Activated CD8-positive, alpha-beta memory T cell treated with anti-CD3 and anti-CD28 coated beads, Interleukin-2, amount 50 U/mL, for 24 hours (primary cell): ENCODE measurements around the gene ZNF618.

Experiments
- DNase-seq: peaks from one replicate; pipeline ENCODE4 v3.0.0-alpha.2; 2020; ENCODE audit errors: extremely low read depth

The ZNF618 gene

DNA sequence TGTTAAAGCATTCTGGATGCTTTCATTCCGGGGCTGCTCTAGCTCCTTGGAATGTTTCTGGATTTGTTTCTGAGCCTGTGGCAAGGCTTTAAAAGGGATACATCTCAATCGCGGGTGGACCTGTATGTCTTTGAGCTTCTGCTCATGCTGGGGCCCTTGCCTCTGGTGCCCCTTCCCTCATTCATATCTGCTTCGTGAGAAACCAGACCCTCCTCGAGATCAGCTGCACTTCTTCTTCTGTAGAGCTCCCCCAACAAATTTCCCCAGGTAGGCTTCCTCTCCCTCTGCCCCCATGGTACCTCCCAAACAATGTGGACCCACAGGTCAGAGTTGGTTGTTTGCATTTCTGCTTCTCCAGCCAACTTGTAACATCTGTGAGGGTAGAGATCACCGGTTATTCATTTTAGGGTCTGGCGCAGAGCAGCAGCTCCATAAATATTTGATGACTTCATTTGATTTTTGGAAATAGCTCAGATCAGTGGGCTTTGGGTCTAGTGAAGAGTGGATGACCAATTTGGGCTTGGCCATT lies 6.6 kb downstream of the ZNF618 start:
- DNase-seq: no peak

- no peak for DNase-seq
Observed at GRCh38 chr9:113885183-113886025, 9.3 kb downstream of the ZNF618 start.

- DNase-seq: no peak
Observed at GRCh38 chr9:113886026-113886369, 9.9 kb downstream of the ZNF618 start.

DNA sequence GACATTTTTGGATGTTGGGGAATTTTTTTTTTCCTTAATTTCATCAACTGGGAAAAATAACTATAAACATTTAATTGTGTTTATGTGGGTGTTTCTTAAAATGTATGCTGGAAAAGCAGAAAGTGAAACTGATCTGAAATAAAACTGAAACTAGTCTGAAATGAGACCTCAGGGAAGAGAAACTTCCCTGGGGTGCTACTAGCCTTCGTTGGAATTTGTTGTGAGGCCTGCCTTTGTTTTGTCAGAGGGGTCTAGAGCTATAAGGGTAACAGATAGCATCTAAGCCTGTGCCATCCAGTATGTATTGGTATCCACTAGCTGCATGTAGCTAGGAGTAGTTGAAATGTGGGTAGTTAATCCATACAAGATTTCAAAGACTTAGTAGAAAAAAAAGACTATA lies 10.4 kb downstream of the ZNF618 start:
- no peak for DNase-seq

GRCh38 chr9:113886933-113887332 lies 10.8 kb downstream of the ZNF618 start:
- DNase-seq: no peak

DNA sequence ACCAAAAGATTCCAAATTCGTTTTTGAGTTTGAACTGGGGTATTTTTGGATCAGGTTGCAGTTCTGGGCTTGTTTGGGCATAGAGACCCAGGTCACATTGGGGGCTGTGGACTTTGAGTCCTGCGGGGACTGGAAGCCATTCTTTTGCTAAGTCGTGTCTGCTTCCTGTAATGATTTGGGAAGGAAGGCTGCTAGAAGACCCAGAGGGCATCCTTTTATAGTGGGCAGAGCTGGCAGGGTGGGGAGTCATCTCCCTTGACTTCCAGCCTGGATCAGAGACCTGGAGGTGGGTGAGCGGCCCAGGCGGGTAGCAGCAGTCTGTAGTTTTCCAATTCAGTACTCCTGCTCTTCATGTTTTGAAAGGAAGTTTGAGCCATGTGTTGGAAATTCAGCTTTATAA lies 11.3 kb downstream of the ZNF618 start:
- DNase-seq: no peak

- DNase-seq: no peak
Observed at GRCh38 chr9:113888336-113888735, 12.2 kb downstream of the ZNF618 start.

DNA sequence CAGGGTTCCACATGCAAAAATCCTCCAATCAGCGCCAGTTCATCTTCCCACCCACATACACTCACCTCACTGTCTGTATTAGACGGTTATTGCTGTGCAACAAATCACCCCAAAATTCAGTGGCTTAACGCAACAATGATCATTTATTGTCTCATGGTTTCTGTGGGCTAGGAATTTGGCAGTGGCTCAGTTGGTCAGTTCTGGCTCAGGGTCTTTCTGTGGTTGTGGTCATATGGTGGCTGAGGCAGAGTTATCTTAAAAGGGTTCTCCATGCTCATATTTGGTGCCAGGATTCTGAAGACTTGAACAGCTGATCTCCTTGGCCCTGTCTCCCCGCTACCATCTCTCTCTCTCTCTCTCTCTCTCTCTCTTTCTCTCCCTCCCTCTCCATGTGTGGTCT lies 12.9 kb downstream of the ZNF618 start:
- no peak for DNase-seq

- DNase-seq: no peak
Observed at GRCh38 chr9:113890704-113891103, 14.6 kb downstream of the ZNF618 start.

GRCh38 chr9:113892861-113893491 lies 16.9 kb downstream of the ZNF618 start:
- no peak for DNase-seq

GRCh38 chr9:113894166-113894565 lies 18.1 kb downstream of the ZNF618 start:
- DNase-seq: no peak

DNA sequence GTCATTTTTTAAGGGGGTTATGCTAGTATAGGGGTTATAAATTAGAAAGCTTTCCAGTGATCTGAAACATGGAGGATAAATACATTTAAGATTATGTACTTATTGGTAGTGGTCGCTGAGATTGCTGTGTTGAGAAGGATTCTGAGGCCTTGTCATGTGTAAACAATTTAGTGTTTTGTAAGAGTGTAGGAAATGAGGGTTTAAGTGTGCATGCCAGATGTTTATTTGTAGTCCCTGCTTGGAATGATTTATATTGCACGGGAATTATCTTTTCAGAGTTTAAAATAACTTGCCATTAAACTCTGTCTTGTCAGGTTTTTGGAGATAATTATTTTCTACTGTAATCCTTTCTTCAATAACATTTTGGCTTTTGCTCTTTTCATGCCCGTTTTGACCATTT lies 19.4 kb downstream of the ZNF618 start:
- no peak for DNase-seq

- DNase-seq: no peak
Observed at GRCh38 chr9:113896713-113897112, 20.6 kb downstream of the ZNF618 start.

GRCh38 chr9:113898151-113898550 lies 22.0 kb downstream of the ZNF618 start:
- DNase-seq: no peak

- DNase-seq: no peak
Observed at GRCh38 chr9:113898596-113898995, 22.5 kb downstream of the ZNF618 start.

DNA sequence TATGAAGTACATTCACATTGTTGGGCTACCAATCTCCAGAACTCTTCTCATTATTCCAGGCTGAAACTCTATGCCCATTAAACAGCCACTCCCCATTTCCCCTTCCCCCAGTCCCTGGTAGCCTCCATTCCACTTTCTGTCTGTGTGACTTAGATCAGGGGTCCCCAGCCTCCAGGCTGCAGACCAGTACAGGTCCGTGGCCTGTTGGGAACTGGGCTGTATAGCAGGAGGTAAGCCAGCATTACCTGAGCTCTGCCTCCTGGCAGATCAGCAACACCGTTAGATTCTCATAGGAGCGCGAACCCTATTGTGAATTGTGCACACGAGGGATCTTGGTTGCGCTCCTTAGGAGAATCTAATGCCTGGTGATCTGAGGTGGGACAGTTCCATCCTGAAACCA lies 23.1 kb downstream of the ZNF618 start:
- DNase-seq: no peak

- DNase-seq: no peak
Observed at GRCh38 chr9:113901221-113901688, 25.1 kb downstream of the ZNF618 start.

- DNase-seq: no peak
Observed at GRCh38 chr9:113903514-113904077, 27.5 kb downstream of the ZNF618 start.

DNA sequence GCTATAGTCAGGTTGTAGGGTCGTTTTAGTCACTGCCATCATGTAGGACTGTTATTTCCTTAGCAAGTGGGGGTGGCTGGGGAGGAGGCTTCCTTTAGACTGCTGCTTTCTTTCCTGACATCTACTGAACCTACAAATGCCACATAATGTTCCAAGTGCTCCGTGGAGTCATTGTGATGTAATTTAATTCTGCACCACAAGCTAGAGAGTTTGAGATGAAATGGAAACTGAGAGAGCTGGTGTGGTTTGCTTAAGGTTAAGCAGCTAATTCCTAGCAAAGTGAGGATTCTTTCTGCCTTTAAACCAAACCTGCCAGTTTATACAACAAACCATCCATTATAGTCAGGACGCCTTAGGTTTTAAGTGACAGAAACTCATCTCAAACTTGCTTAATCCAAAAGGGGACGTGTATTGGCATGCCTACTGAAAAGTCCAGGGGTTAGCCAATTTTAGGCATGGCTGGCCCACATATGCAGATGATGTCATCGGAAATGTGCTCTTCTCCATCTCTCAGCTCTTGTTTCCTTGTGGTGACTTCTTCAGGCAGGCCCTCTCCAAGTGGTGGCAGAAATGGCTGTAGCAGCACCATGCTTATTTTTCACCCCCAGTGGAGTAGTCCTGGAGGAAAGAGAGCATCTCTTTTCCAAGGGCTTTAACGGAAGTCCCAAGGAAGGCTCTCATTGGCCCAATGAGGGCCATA lies 30.5 kb downstream of the ZNF618 start:
- no peak for DNase-seq

- DNase-seq: no peak
Observed at GRCh38 chr9:113907282-113907681, 31.2 kb downstream of the ZNF618 start.

DNA sequence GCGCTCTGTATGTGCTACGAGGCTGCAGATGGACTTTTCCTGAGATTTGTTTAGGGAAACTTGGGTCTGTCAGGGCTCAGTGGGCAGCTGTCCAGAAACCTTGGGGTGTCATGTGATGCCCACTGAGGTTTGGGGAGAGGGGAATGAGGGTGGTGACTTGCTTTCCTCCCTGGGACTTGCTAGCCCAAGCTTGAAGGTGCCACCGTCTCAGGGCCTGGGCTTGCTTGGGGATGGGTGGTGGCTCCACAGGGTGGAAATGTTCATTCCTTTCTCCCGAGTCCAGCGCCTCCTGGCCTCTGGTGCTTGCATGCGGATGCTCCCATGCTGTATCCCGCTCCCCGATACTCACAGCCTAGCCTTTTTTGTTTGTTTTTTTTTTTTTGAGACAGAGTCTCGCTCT lies 33.3 kb downstream of the ZNF618 start:
- DNase-seq: no peak

- no peak for DNase-seq
Observed at GRCh38 chr9:113910036-113910639, 34.0 kb downstream of the ZNF618 start.
